GM12801 (cell line): Measurements from ENCODE around the gene TMEM131.

ENCODE experiments used
- TF ChIP-seq, protein P1 (sequence below): IDR thresholded peaks from one replicate; pipeline ENCODE4 v1.5.1; 2011; ENCODE audit warnings: control low read depth; ENCODE audit not compliant: insufficient read length; ENCODE audit errors: extremely low read depth

The TMEM131 gene

DNA sequence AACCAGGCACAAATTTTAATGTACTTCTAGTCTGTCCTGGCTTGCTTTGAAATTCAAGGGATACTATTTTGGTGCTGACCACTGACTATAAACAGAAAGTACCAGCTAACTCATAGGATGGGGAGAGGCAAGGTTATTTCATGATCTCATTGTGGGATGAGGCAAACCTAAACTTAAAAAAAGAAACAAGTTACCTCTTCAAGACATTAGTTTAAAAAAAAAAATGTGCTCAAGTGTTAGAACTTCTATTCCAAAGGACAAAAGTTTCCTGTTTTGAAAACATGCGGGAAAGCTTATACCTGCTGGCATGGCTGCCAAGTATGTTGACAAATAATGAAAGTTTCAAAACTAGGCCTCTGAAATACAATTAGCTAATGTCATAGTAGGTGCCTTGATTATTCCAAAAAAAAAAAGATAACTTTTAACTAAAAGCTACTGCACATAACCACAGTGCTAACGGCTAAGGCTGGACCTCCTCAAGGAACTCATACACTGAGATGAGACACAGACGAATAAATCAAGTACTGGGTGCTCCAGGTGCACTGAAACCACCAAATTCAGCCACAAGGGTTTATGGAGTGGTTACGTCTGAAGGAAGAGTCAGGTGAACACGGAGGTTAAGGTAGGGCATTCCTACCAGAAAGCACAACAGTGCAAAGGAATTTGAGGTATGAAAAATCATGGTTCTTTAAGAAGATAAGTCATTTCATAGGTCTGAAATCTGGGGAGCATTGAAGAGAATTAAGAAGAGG is 38.1 kb downstream of the TMEM131 start:
- TF ChIP-seq, protein P1, sequence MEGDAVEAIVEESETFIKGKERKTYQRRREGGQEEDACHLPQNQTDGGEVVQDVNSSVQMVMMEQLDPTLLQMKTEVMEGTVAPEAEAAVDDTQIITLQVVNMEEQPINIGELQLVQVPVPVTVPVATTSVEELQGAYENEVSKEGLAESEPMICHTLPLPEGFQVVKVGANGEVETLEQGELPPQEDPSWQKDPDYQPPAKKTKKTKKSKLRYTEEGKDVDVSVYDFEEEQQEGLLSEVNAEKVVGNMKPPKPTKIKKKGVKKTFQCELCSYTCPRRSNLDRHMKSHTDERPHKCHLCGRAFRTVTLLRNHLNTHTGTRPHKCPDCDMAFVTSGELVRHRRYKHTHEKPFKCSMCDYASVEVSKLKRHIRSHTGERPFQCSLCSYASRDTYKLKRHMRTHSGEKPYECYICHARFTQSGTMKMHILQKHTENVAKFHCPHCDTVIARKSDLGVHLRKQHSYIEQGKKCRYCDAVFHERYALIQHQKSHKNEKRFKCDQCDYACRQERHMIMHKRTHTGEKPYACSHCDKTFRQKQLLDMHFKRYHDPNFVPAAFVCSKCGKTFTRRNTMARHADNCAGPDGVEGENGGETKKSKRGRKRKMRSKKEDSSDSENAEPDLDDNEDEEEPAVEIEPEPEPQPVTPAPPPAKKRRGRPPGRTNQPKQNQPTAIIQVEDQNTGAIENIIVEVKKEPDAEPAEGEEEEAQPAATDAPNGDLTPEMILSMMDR: no peak

DNA sequence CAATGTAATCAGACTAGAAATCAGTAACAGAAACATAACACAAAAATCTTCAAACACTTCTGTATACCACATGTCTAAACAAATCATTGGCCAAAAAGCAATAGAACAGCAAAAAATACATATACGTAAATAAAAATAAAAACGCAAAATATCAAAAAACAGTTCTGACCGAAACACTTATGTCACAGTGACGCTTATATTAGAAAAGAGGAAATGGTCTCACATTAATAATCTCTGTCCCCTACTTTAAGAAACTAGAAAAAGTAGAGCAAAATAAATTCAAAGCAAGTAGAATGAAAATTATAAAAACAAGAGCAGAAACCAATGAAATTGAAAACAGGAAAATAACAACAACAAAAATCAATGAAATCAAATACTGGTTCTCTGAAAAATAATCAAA is 41.9 kb downstream of the TMEM131 start:
- TF ChIP-seq, protein P1: no peak

DNA sequence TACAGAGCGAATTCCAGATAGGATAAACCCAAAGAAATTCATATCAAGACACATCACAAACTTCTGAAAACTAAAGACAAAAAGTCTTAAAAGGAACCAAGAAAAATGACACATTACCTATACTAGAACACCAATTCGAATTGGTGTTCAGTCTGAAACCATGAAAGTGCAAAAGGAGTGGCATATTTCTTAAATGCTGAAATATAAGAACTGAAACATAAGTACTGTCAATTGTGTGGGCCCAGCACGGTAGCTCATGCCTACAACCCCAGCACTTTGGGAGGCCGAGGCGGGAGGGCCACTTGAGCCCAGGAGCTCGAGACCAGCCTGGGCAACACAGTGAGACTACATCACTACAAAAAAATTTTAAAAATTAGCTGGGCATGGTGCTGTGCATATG is 43.4 kb downstream of the TMEM131 start:
- TF ChIP-seq, protein P1: no peak

DNA sequence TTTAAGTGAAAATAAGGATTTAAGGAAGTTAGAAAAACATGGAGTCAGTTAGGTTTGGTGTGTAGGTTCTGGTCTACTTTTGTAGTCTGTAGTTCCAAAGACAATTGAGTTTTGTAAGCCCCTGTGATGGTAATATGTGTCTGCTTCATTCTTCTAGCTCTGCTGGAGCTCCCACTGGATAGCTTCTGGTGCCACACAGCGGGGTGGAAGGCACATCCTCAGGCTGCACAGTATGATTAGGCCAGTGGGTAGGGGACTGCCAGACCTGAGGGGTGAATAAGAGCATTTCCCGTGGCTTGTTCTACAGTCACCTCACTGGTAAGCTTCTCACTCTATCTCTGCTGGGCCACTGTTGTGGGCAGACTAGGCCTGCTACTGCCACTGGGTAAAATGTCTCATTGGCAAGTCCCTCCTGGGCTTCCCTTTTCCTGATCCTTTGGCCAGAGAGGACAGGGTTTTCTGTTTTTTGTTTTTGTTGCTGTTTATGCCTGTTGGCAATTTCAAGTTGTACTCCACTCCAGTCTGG is 44.5 kb downstream of the TMEM131 start:
- TF ChIP-seq, protein P1: no peak

DNA sequence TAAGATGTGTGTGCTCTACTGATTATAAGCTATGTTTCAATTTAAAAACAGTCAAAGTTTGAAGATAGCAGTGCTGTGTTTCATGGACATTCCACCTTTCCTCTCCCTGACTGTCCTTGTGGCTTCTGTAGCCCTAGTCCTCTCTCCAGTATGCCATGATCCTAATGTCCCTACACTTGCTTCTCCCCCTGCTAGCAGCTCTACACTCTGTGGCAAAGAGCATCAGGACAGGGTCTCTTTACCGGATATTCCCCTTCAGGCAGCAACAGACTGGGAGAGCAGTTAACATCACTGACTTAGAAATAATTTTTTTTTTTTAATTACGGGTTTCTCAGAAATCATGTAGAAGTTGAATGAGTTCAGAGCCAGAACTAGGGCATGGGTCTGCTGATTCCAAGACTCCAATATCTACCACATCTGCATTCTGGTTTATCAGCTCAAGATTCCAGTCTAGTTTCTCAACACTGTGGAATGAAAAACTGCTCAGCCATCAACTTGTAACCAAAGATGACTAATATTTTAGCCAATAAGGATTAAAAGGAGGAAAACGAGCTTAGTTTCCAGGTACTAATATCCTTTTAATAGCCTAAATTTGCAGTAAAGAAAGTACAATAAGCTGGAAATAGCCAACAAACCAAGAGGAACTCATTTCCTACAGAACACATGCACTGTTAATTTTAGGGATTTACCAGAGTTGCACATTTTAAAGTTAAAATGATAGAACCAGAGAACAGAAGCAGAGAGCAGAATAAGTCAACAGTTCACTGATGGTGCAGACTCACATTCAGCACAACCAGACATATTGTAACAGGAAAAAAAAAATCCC is 45.2 kb downstream of the TMEM131 start:
- TF ChIP-seq, protein P1: no peak

DNA sequence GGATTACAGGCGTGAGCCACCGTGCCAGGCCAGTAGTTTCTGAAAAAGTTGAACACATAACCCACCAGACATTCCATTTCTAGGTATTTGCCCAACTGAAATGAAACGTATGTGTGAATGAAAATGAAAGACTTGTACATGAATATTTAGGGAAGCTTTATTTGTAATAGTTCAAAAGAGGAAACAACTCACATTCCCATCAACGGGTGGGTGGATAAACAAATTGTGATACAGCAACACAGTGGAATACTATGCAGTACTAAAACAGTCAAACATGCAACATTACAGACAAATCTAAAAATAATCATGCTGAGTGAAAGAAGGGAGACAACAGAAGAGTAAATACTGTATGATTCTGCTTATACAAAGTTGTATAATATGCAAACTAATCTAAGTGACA is 46.8 kb downstream of the TMEM131 start:
- TF ChIP-seq, protein P1: no peak

DNA sequence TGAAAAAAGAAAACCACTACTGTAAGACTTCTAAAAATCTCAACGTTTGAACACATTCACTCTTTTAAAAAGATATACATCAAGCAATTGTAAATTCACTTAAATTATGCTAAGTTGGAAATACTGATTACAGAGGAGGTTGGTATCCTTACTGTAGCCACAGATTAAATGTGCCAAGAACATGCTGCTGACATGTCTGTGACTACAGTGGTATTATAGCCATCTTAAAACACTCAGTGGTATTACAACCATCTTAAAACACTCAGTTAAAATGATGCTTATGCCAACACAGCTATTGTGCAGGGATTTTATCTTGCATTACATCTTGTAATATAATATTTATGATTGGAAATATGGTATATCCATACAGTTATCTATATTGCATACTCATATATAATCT is 50.0 kb downstream of the TMEM131 start:
- TF ChIP-seq, protein P1: no peak
